Liver (tissue), 3 donors: ENCODE measurements around the gene F8A2.

Experiments used
- EGR1 ChIP-seq, 2 donors: IDR thresholded peaks; 2 replicates each; pipeline ENCODE4 v1.6.1; 2016 to 2018; ENCODE audit warnings: antibody characterized with exemption in 2 of 2, low read depth in 2 of 2
- GABPA ChIP-seq, 2 donors: IDR thresholded peaks in 1 of 2; conservative IDR thresholded peaks in 1 of 2; 2 replicates each; pipeline ENCODE4 v1.6.1; 2016; ENCODE audit warnings: antibody characterized with exemption in 2 of 2, mild to moderate bottlenecking in 1 of 2, moderate library complexity in 1 of 2
- JUND ChIP-seq, 2 donors: IDR thresholded peaks; 2 replicates each; pipeline ENCODE4 v1.6.1; 2016; ENCODE audit warnings: antibody characterized with exemption in 2 of 2
- NR2F2 ChIP-seq: IDR thresholded peaks from 2 replicates; pipeline ENCODE4 v1.6.1; 2016; ENCODE audit warnings: antibody characterized with exemption
- TAF1 ChIP-seq: conservative IDR thresholded peaks from 2 replicates; pipeline ENCODE4 v1.6.1; 2016; ENCODE audit warnings: antibody characterized with exemption, mild to moderate bottlenecking
- YY1 ChIP-seq: IDR thresholded peaks from 2 replicates; pipeline ENCODE4 v1.6.1; 2016; ENCODE audit warnings: antibody characterized with exemption, mild to moderate bottlenecking
- TF ChIP-seq, protein P1 (sequence below): fragments of 150-350 bp; IDR thresholded peaks from 2 replicates; pipeline ENCODE4 v1.5.1; 2017; ENCODE audit warnings: improper control_type of control experiment, low read depth, low read length; ENCODE audit not compliant: missing input control
- TF ChIP-seq, protein P2 (sequence below): IDR thresholded peaks from 2 replicates; pipeline ENCODE4 v1.6.1; 2016; ENCODE audit warnings: antibody characterized with exemption
- TF ChIP-seq, protein P3 (sequence below): IDR thresholded peaks from 2 replicates; pipeline ENCODE4 v1.6.1; 2016; ENCODE audit warnings: antibody characterized with exemption, mild to moderate bottlenecking
- TF ChIP-seq, protein P4 (sequence below): IDR thresholded peaks from 2 replicates; pipeline ENCODE4 v1.6.1; 2016; ENCODE audit warnings: antibody characterized with exemption
- donor health status: healthy.
- donor health status: healthy.

DNA sequence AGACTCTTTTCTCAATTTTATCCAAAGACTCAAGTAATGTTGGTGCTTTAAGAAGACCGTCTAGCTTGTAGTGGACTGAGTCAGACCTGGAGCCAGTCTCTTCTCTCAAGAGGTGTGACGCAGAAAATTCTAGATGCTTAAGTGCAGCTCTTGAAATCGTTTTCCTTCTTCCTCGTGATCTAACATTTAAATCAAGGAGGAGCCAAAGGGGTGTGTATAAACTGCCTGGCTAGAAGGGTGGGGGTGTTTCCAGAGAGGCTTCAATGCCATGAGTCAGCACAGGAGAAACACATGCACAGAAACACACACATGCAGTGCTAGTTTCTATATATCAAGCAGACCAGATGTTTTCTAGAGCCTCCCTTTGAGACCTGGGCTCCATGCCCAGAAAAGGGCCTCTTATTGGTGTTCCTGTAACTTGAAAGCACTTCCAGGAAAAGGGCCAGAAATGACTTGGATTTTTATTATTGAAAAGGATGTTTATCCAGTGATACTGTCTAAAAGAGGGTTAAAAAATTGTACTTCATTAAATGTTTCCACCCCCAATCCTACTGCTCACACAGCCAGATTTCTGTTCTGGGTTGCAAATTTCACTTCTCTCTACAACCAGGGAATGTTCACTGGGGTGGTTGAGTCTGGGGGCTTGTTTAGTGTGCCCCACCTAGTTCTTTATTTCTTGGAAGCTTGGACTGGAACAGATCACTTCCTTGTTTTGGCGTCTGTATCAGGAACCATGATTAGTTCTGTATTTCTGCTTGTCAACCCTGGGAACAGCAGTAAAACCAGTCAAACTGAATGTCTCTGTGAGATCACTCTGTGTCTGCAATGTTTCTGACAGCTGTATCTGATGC, 47.2 kb upstream of the F8A2 start, which contains the start of gene CLIC2:
- TF ChIP-seq, protein P1, sequence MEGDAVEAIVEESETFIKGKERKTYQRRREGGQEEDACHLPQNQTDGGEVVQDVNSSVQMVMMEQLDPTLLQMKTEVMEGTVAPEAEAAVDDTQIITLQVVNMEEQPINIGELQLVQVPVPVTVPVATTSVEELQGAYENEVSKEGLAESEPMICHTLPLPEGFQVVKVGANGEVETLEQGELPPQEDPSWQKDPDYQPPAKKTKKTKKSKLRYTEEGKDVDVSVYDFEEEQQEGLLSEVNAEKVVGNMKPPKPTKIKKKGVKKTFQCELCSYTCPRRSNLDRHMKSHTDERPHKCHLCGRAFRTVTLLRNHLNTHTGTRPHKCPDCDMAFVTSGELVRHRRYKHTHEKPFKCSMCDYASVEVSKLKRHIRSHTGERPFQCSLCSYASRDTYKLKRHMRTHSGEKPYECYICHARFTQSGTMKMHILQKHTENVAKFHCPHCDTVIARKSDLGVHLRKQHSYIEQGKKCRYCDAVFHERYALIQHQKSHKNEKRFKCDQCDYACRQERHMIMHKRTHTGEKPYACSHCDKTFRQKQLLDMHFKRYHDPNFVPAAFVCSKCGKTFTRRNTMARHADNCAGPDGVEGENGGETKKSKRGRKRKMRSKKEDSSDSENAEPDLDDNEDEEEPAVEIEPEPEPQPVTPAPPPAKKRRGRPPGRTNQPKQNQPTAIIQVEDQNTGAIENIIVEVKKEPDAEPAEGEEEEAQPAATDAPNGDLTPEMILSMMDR = no peak
- TF ChIP-seq TAF1 (no peak), YY1 (no peak), GABPA (IDR thresholded peaks at IDR 0.05 in 1 of 2, conservative IDR thresholded peaks at IDR 0.05 in 1 of 2) (no peak), NR2F2 (no peak), JUND (IDR thresholded peaks at IDR 0.05) (no peak), EGR1 (IDR thresholded peaks at IDR 0.05; ENCODE audit: low read depth in 2 of 2) (no peak)
- TF ChIP-seq, protein P2, sequence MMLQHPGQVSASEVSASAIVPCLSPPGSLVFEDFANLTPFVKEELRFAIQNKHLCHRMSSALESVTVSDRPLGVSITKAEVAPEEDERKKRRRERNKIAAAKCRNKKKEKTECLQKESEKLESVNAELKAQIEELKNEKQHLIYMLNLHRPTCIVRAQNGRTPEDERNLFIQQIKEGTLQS = no peak
- TF ChIP-seq, protein P3, sequence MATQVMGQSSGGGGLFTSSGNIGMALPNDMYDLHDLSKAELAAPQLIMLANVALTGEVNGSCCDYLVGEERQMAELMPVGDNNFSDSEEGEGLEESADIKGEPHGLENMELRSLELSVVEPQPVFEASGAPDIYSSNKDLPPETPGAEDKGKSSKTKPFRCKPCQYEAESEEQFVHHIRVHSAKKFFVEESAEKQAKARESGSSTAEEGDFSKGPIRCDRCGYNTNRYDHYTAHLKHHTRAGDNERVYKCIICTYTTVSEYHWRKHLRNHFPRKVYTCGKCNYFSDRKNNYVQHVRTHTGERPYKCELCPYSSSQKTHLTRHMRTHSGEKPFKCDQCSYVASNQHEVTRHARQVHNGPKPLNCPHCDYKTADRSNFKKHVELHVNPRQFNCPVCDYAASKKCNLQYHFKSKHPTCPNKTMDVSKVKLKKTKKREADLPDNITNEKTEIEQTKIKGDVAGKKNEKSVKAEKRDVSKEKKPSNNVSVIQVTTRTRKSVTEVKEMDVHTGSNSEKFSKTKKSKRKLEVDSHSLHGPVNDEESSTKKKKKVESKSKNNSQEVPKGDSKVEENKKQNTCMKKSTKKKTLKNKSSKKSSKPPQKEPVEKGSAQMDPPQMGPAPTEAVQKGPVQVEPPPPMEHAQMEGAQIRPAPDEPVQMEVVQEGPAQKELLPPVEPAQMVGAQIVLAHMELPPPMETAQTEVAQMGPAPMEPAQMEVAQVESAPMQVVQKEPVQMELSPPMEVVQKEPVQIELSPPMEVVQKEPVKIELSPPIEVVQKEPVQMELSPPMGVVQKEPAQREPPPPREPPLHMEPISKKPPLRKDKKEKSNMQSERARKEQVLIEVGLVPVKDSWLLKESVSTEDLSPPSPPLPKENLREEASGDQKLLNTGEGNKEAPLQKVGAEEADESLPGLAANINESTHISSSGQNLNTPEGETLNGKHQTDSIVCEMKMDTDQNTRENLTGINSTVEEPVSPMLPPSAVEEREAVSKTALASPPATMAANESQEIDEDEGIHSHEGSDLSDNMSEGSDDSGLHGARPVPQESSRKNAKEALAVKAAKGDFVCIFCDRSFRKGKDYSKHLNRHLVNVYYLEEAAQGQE = no peak
- TF ChIP-seq, protein P4, sequence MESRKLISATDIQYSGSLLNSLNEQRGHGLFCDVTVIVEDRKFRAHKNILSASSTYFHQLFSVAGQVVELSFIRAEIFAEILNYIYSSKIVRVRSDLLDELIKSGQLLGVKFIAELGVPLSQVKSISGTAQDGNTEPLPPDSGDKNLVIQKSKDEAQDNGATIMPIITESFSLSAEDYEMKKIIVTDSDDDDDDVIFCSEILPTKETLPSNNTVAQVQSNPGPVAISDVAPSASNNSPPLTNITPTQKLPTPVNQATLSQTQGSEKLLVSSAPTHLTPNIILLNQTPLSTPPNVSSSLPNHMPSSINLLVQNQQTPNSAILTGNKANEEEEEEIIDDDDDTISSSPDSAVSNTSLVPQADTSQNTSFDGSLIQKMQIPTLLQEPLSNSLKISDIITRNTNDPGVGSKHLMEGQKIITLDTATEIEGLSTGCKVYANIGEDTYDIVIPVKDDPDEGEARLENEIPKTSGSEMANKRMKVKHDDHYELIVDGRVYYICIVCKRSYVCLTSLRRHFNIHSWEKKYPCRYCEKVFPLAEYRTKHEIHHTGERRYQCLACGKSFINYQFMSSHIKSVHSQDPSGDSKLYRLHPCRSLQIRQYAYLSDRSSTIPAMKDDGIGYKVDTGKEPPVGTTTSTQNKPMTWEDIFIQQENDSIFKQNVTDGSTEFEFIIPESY = no peak
